GM12892 (cell line): ENCODE measurements around the gene NCAM1.

Experiments
- POLR2A ChIP-seq: IDR thresholded peaks from 2 replicates; pipeline ENCODE4 v1.6.1; 2011; ENCODE audit warnings: low read depth, low read length, control low read depth
- POLR2AphosphoS5 ChIP-seq: IDR thresholded peaks from 2 replicates; pipeline ENCODE4 v1.6.1; 2011; ENCODE audit warnings: low read depth, low read length, control low read depth
- TAF1 ChIP-seq: IDR thresholded peaks from 2 replicates; pipeline ENCODE4 v1.6.1; 2011; ENCODE audit warnings: low read depth, mild to moderate bottlenecking, control low read depth, low read length, borderline replicate concordance

DNA sequence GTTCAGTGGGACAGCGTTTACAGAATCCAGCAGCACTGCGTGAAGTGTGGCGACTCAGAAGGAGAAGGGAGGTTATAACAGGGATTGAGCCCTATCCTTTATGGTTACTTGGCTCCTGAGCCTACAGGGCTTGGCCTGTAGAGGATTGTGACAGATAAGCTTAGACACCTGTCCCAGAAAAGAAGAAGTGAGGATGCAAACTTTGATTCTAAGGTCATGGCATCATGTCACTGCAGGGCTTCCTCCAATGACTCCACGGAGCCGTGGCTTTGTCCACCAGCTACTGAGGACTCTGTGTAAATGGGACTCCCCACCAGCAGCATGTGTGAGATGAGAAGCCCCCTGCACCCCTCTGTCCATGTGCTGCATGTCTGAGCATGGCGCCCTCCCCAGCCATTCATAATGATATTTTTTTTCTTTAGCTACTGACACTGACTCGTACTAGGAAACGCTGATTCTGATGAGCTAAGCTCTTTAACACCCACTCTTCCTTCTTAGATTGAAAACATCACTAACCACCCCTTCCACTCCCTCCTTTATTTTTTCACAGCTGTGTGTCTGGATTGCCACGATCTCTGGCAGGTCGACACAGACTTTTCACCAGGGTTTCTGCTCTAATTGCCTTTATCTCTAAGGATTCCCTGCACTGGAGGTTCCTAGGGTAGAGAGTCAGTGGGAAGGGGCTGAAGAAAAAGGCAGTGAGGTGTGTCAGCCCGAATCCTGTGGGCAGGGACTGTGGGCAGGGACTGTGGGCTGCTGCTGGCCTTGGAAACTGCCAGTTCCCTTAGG is 287.7 kb downstream of the NCAM1 start:
- TF ChIP-seq TAF1 = no peak
- no peak for TF ChIP-seq POLR2A
- TF ChIP-seq POLR2AphosphoS5 = no peak
